Measurements from ENCODE around the gene WNT16.

DNA sequence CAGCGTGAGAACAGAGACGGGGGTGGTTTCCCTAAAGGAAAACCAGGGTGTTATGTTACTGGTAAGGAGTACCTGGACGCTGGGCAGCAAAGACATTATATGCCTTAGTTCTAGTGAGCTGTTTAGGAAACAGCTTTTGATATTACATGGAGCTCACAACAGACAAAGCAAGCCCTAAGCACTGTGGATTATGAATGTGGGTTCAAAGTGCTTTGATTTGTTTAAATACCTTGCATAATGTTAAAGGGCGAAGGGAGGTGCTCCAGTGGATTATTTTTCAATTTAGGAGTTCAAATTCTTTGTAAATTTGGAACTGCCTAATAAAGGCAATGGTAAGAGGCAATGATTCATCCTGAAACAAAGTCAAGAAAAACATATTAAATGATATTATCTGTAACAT lies 13.8 kb downstream of the WNT16 start:
- no peak for TF ChIP-seq POLR2AphosphoS5 (IDR thresholded peaks at IDR 0.05; ENCODE audit: borderline replicate concordance, low read depth, low read length)
- TF ChIP-seq EZH2 (IDR thresholded peaks at IDR 0.05): no peak
